ENCODE measurements around the gene KLHL35. TPM values are rescaled to one million over a fixed set of nuclear protein-coding genes. Genes with fewer than 3 reads are reported as not detected.

The KLHL35 gene
- total and polyA plus RNA-seq, 2 of the 4 experiments (the other 2 are of a cell fraction): 1.6 to 3.3 TPM

DNA sequence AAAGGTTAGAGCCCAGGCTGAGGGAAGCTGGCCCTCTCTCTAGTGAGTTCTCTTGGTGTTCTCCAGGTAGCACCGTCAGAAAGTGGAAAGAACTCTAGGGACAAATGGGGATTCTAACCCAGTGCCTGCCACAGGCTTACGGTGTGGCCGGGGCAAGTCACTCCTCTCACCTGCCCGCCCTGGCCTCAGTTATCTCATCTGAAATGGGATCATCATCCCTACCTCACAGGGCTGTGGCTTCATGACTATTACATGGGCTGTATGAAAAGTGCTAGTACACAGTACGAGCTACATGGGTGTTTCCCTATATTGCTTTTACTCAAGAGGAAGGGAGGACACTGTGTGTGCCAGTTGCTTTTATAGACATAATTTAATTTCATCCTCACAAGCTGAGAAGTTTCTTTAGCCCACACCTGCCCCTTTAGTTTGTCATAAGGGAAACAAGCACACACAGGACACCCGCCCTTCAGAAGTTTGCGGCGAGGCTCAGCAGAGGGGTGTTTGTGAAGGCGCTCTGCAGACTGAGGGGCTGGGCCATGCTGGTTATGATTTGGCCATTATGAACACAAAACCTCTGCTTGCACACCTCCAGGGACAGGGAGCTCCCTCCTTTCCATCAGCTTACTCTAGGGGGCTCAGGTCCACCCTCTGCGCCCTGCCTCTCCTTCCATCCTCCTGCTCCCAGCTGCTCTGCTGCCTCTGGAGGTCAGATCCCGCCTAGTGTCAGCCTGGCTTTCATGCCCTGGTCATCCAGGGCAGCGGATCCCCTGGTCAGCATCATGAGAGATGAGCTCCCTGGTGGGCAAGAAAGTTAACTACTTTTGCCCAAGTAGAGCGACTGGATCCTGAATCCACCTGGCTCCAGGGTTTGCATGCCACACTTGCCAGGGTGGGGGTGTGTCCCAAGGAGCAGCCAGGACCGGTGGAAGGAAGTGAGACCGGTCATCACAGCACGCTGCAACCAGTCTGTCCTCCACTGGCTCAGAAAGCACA, 1.2 kb downstream of the KLHL35 start:
- ChIA-PET POLR2A (ENCODE audit: unreplicated experiment) (no interaction called here), CTCF (interaction anchor here (1.1 kb wide), 1 partner anchor 31 kb away, joined by 3 read pairs; no protein-coding TSS in a partner anchor)
- Histone ChIP-seq H4K20me1 (ENCODE audit: insufficient read depth, low read length) (0 out of 2 replicates have a peak, but pooled peaks cover 3% of the 10 kb centered on the region), H4K8ac (ENCODE audit: low read depth in 2 of 2, low read length in 2 of 2) (no peak overlapping the region), H2AFZ (replicated peaks; ENCODE audit: low read length, poor library complexity) (no peak overlapping the region), H3K4ac (ENCODE audit: low read depth, low read length) (no peak overlapping the region), H3K14ac (replicated peaks; ENCODE audit: low read depth, low read length) (no peak overlapping the region), H3K79me1 (ENCODE audit: low read depth in 1 of 2, low read length in 2 of 2) (no peaks in the 10 kb centered on the region), H4K5ac (ENCODE audit: low read depth, low read length) (no peak overlapping the region), H3K4me2 (ENCODE audit: low read depth, low read length) (no peak overlapping the region), H3K56ac (ENCODE audit: extremely low read depth, insufficient read depth, low read length) (no peak overlapping the region), H4K91ac (ENCODE audit: insufficient read depth, low read depth, low read length) (no peak overlapping the region), H2AK9ac (replicated peaks; ENCODE audit: low read depth, low read length, poor library complexity) (no peak overlapping the region), H3K36me3 (ENCODE audit: control insufficient read depth, insufficient read depth, low read length) (no peaks in the 10 kb centered on the region), H2BK5ac (ENCODE audit: low read depth, low read length, poor library complexity, severe bottlenecking) (no peak overlapping the region), H3K4me1 (ENCODE audit: control insufficient read depth, insufficient read depth, low read length) (0 out of 2 replicates have a peak, but pooled peaks cover 3% of the 10 kb centered on the region), H3K9me1 (ENCODE audit: insufficient read depth, low read length) (no peaks in the 10 kb centered on the region), H3K9ac (ENCODE audit: low read depth, low read length) (no peak overlapping the region), H3K18ac (ENCODE audit: low read depth, low read length) (no peak overlapping the region), H3K23ac (ENCODE audit: low read depth, low read length) (no peak overlapping the region), H2BK15ac (ENCODE audit: low read depth, low read length) (no peak overlapping the region), H3K27ac (ENCODE audit: insufficient read depth, low read length) (no peak overlapping the region), H2AK5ac (ENCODE audit: low read depth, low read length) (no peak overlapping the region), H3K9me3 (ENCODE audit: control insufficient read depth, insufficient read depth, low read length) (peaks cover 6% of the 10 kb centered on the region), H2BK120ac (ENCODE audit: low read depth, low read length) (no peak overlapping the region), H2BK20ac (ENCODE audit: low read depth, low read length) (no peak overlapping the region), H3K27me3 (ENCODE audit: control insufficient read depth, insufficient read depth, low read length) (peaks cover 36% of the 10 kb centered on the region), H3K4me3 (ENCODE audit: insufficient read depth, low read depth, low read length) (no peak overlapping the region)
- DNase-seq: no peak
- no peak for ATAC-seq (ENCODE audit: low read depth)
- no peak for TF ChIP-seq POLR2A (IDR thresholded peaks at IDR 0.05; ENCODE audit: low read depth, low read length)
- no peak for TF ChIP-seq RAD21 (IDR thresholded peaks at IDR 0.05; ENCODE audit: low read length)
- no peak for TF ChIP-seq SMC3 (IDR thresholded peaks at IDR 0.05; ENCODE audit: low read depth, low read length)
- TF ChIP-seq, protein P1, sequence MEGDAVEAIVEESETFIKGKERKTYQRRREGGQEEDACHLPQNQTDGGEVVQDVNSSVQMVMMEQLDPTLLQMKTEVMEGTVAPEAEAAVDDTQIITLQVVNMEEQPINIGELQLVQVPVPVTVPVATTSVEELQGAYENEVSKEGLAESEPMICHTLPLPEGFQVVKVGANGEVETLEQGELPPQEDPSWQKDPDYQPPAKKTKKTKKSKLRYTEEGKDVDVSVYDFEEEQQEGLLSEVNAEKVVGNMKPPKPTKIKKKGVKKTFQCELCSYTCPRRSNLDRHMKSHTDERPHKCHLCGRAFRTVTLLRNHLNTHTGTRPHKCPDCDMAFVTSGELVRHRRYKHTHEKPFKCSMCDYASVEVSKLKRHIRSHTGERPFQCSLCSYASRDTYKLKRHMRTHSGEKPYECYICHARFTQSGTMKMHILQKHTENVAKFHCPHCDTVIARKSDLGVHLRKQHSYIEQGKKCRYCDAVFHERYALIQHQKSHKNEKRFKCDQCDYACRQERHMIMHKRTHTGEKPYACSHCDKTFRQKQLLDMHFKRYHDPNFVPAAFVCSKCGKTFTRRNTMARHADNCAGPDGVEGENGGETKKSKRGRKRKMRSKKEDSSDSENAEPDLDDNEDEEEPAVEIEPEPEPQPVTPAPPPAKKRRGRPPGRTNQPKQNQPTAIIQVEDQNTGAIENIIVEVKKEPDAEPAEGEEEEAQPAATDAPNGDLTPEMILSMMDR (conservative IDR thresholded peaks at IDR 0.05; ENCODE audit: low read depth, low read length): no peak
- no peak for TF ChIP-seq RFX5 (IDR thresholded peaks at IDR 0.05; ENCODE audit: low read depth, low read length)
- no peak for TF ChIP-seq MXI1 (IDR thresholded peaks at IDR 0.05; ENCODE audit: borderline replicate concordance, low read depth, low read length)
- no peak for TF ChIP-seq BHLHE40 (IDR thresholded peaks at IDR 0.05; ENCODE audit: low read depth, low read length)
- no peak for TF ChIP-seq RCOR1 (IDR thresholded peaks at IDR 0.05; ENCODE audit: insufficient replicate concordance, low read length)
- no peak for TF ChIP-seq FOS (IDR thresholded peaks at IDR 0.05; ENCODE audit: low read depth, low read length)
- intact Hi-C loops (cut with micrococcal nuclease): no loop called here
- WGBS, 2 experiments (ENCODE audit: extremely low coverage in 2 of 2, insufficient read length in 1 of 2): 17% methylated on average over 4 of the region's 16 CpGs; no CpG with 5 or more reads in 1 of the 2 experiments
- BruUV-seq (replicated peaks): no TSS peak
- dilution Hi-C loops (cut with HindIII; ENCODE audit: low sequenced_read_pairs, unreplicated experiment): no loop called here
- in situ Hi-C loops (cut with MboI; ENCODE audit: low sequenced_read_pairs): no loop called here

Measured in IMR-90 (cell line).